ENCODE data around the gene PCCA.

Gene PCCA

DNA sequence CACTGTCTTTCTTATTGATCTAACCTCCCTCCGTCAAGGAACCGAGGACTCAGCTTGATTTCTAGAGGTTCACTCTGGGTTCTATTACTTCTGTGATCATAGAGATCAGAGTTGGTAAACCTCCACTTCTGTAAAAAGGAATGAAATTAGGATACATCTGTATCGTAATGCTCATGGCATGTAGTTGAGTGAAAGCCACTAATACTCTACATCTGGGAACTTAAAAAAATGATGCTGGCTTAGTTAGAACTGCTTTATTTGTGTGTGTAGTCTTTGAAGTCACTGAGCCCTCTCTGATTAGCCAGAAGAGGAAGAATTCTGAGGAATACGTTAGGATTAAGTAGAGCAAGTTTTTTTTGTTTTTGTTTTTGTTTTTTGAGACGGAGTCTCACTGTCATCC lies 358.9 kb downstream of the PCCA start:
- Histone ChIP-seq H3K9ac (ENCODE audit: low read length) (no peak overlapping the region), H3K4me2 (ENCODE audit: low read length) (no peak overlapping the region), H3K4me1 (ENCODE audit: insufficient read depth, low read length, severe bottlenecking) (no peaks in the 10 kb centered on the region), H2AFZ (ENCODE audit: low read length) (no peak overlapping the region), H4K20me1 (ENCODE audit: insufficient read depth, low read length) (no peaks in the 10 kb centered on the region), H3K27ac (ENCODE audit: low read depth, low read length, poor library complexity, severe bottlenecking) (no peak overlapping the region), H3K36me3 (ENCODE audit: insufficient read depth, low read length) (no peaks in the 10 kb centered on the region), H3K79me2 (ENCODE audit: insufficient read depth, low read length) (no peaks in the 10 kb centered on the region), H3K9me2 (ENCODE audit: low read depth, low read length) (no peaks in the 10 kb centered on the region), H3K9me3 (ENCODE audit: low read length) (no peaks in the 10 kb centered on the region), H3K27me3 (ENCODE audit: insufficient read depth, low read length) (peaks cover 6% of the 10 kb centered on the region; the same call in 1 of the 2 replicates), H3K4me3 (ENCODE audit: low read depth, low read length, poor library complexity, severe bottlenecking) (no peak overlapping the region), H3F3A (ENCODE audit: insufficient read depth, low read length) (no peaks in the 10 kb centered on the region)
- TF ChIP-seq EZH2 (IDR thresholded peaks at IDR 0.05; ENCODE audit: borderline replicate concordance, low read length): no peak
- TF ChIP-seq, protein P1, sequence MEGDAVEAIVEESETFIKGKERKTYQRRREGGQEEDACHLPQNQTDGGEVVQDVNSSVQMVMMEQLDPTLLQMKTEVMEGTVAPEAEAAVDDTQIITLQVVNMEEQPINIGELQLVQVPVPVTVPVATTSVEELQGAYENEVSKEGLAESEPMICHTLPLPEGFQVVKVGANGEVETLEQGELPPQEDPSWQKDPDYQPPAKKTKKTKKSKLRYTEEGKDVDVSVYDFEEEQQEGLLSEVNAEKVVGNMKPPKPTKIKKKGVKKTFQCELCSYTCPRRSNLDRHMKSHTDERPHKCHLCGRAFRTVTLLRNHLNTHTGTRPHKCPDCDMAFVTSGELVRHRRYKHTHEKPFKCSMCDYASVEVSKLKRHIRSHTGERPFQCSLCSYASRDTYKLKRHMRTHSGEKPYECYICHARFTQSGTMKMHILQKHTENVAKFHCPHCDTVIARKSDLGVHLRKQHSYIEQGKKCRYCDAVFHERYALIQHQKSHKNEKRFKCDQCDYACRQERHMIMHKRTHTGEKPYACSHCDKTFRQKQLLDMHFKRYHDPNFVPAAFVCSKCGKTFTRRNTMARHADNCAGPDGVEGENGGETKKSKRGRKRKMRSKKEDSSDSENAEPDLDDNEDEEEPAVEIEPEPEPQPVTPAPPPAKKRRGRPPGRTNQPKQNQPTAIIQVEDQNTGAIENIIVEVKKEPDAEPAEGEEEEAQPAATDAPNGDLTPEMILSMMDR (IDR thresholded peaks at IDR 0.05; ENCODE audit: low read length): no peak

DNA sequence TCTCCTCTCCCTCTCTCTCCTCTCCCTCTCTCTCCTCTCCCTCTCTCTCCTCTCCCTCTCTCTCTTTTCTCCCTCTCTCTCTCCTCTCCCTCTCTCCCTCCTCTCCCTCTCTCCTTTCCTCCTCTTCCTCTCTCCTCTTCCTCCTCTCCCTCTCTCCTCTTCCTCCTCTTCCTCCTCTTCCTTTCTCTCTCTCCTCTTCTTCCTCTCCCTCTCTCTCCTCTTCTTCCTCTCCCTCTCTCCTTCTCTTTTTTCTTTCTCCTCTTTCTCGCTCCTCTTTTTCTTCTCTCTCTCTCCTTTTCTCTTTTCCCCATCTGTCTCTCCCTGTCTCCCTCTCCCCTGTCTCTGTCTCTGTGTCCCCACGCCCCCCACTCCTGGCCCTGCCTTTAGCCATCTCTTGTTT lies 363.0 kb downstream of the PCCA start:
- Histone ChIP-seq H3K9me3 (ENCODE audit: low read length) (no peaks in the 10 kb centered on the region), H3F3A (ENCODE audit: insufficient read depth, low read length) (no peaks in the 10 kb centered on the region), H3K4me1 (ENCODE audit: insufficient read depth, low read length, severe bottlenecking) (no peaks in the 10 kb centered on the region), H3K9ac (ENCODE audit: low read length) (no peak overlapping the region), H2AFZ (ENCODE audit: low read length) (no peak overlapping the region), H3K79me2 (ENCODE audit: insufficient read depth, low read length) (no peaks in the 10 kb centered on the region), H3K36me3 (ENCODE audit: insufficient read depth, low read length) (no peaks in the 10 kb centered on the region), H3K27ac (ENCODE audit: low read depth, low read length, poor library complexity, severe bottlenecking) (no peak overlapping the region), H3K4me3 (ENCODE audit: low read depth, low read length, poor library complexity, severe bottlenecking) (no peak overlapping the region), H3K9me2 (ENCODE audit: low read depth, low read length) (no peaks in the 10 kb centered on the region), H4K20me1 (ENCODE audit: insufficient read depth, low read length) (no peaks in the 10 kb centered on the region), H3K4me2 (ENCODE audit: low read length) (no peak overlapping the region), H3K27me3 (ENCODE audit: insufficient read depth, low read length) (peaks cover 6% of the 10 kb centered on the region; the same call in 1 of the 2 replicates)
- no peak for TF ChIP-seq EZH2 (IDR thresholded peaks at IDR 0.05; ENCODE audit: borderline replicate concordance, low read length)
- TF ChIP-seq, protein P1 (IDR thresholded peaks at IDR 0.05; ENCODE audit: low read length): no peak

DNA sequence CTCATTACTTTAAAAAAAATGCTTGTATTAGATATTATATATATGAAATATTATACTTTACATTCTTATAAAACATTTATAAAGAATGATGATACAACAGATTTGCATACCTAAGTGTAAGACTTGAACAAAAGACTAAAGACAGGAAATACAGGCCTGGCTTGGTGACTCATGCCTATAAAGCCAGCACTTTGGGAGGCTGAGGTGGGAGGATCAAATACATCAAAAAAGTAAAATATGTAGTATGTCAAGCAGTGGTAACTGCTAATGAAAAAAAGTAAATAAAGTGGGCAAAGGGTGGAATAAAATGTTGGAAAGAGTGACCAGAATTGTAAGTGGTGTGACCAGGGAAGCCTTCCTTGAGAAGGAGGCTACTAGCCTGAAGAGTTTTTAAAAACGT lies 366.0 kb downstream of the PCCA start:
- no peaks in the 10 kb centered on the region for H3K9me2 ChIP-seq (ENCODE audit: low read depth, low read length)
- no peak overlapping the region for H3K27ac ChIP-seq (ENCODE audit: low read depth, low read length, poor library complexity, severe bottlenecking)
- no peaks in the 10 kb centered on the region for H3F3A ChIP-seq (ENCODE audit: insufficient read depth, low read length)
- no peaks in the 10 kb centered on the region for H3K79me2 ChIP-seq (ENCODE audit: insufficient read depth, low read length)
- H3K27me3 ChIP-seq (ENCODE audit: insufficient read depth, low read length): no peaks in the 10 kb centered on the region; the same call in 1 of the 2 replicates
- no peak for TF ChIP-seq EZH2 (IDR thresholded peaks at IDR 0.05; ENCODE audit: borderline replicate concordance, low read length)
- TF ChIP-seq, protein P1 (IDR thresholded peaks at IDR 0.05; ENCODE audit: low read length): no peak
- no peak overlapping the region for H3K9ac ChIP-seq (ENCODE audit: low read length)
- no peak overlapping the region for H3K4me2 ChIP-seq (ENCODE audit: low read length)
- no peak overlapping the region for H3K4me3 ChIP-seq (ENCODE audit: low read depth, low read length, poor library complexity, severe bottlenecking)
- H4K20me1 ChIP-seq (ENCODE audit: insufficient read depth, low read length): no peaks in the 10 kb centered on the region
- peaks cover 2% of the 10 kb centered on the region; the same call in 1 of the 2 replicates for H3K9me3 ChIP-seq (ENCODE audit: low read length)
- no peaks in the 10 kb centered on the region for H3K4me1 ChIP-seq (ENCODE audit: insufficient read depth, low read length, severe bottlenecking)
- H3K36me3 ChIP-seq (ENCODE audit: insufficient read depth, low read length): no peaks in the 10 kb centered on the region
- H2AFZ ChIP-seq (ENCODE audit: low read length): no peak overlapping the region

All from OCI-LY1 (cell line).